ENCODE measurements around the gene TUBB.

GRCh38 chr6:30763618-30764489 lies 43.7 kb downstream of the TUBB start:
- TF ChIP-seq EZH2 (IDR thresholded peaks at IDR 0.05; ENCODE audit: borderline replicate concordance, low read length) (no peak), CTCF (IDR thresholded peaks at IDR 0.05; ENCODE audit: low read length) (no peak)

Data from OCI-LY1 (cell line).